GM12865 (cell line): ENCODE data around the gene PRKACB.
A peak's percentile ranks its signal among the peaks of the same experiment; 100 is the strongest.

ENCODE experiments used
- DNase-seq: peaks from one replicate; pipeline ENCODE4 v3.0.0; 2010; ENCODE audit warnings: low read depth
- H3K4me3 ChIP-seq: 2 replicates; pipeline ENCODE4 v1.5.1; 2011; ENCODE audit warnings: mild to moderate bottlenecking, low read depth, low read length, control low read depth
- CTCF ChIP-seq: IDR thresholded peaks from 2 replicates; pipeline ENCODE4 v1.5.1; 2011; ENCODE audit warnings: low read length, control low read depth, low read depth, inconsistent platforms; ENCODE audit not compliant: insufficient read depth; ENCODE audit errors: missing control alignments

Gene PRKACB

DNA sequence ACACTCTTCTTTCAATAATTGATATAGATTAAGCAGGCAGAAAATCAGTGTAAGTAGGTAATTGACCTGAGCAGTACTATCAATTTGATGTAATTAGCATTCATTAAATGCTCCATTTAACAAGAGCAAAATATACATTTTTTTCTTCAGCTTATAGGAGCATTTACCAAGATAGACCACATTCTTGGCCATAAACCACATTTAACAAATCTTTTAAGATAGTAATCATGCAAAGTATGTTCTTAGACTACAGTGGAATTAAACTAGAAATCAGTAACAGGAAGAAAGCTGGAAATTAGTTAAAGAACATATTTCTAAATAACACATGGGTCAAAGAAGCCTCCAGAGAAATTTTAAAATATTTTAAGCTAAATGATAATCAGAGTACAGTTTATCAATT lies 8.7 kb upstream of the PRKACB start:
- no peak for TF ChIP-seq CTCF
- DNase-seq: no peak
- no peak overlapping the region for H3K4me3 ChIP-seq

DNA sequence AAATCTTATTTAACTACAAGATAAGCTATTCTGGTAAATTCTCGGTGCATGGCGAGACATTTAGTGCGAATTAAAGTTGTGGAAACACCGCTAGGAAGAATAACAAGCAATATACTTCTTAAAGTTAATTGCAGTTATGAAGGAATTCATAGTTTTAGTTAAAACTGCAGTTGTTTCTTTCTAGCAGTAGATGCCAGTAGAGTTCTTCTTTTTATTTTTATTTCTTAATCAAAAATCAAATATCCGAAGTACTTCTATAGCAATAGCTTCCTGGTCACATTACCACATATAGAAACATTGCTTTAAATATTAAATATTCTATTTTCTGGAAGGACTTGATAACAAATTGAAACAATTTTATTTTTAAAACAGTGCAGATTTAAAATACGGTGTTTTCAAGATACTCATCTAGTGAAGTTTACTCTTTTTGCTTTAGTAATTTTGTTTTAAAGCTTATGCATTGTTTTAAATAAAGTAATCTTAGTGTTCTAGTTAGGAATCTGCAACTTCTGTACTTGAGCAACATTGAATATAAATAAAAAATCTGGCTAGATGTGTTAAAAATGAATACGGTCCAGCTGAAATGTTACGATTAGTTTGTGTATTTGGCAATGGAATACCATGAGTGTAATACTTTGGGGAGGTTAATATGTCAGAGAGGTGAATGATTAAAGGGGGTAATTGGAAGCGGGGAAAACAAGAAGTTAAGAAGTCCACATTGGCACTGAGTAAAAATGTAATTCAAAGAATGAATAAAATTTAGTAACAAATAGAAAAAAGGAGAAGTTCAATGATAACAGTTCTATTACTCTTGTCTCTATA lies 2.7 kb upstream of the PRKACB start:
- peak; percentile 32 for TF ChIP-seq CTCF
- no peak for DNase-seq
- H3K4me3 ChIP-seq: no peak overlapping the region

DNA sequence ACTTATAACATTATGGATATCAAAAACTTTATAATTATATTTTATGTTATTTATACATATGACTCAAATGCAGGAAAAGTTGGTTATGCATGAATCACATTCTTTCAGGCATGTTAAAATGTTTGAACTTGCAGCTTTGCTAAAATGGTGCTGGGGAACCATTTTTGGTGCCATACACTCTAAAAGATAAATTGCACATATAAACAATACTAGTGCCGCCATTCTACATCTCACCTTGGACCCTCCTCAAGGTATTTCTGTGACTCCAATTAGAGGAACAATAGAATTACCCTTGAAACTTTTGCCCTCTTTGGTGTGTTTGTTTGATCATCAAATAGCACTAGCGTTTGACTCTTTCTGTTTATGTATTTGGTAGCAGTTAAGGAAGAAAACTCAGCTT lies 997 bp downstream of the PRKACB start:
- H3K4me3 ChIP-seq: no peak overlapping the region
- TF ChIP-seq CTCF: no peak
- DNase-seq: no peak

DNA sequence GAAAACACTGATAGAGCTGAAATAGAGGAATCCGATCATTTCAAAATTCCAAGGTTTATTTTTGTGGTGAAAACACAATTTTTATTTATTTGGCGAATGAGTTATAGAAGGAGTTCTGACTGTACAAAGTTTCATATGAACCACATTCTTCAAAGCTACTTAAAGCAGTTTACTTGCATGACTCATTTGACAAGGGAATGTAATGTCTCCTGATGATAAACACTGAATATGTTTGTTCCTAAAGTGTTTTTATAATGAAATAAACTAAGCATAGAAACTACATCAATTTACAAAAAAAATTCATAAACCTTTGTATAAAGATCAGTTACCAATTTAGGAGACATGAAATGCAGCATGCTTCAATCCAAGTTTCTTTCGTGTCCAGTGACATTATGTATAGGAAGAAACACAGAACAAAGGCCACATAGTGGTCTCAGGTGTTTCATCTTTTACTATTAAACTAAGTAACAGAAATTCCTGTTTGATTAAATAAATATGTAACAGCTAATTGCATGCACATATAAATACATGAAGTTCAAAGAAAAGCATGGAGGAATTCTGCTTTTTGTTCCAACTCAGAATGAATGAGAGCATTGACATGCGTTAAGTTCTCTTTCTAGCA lies 2.5 kb downstream of the PRKACB start:
- H3K4me3 ChIP-seq: no peak overlapping the region
- DNase-seq: no peak
- TF ChIP-seq CTCF: no peak

DNA sequence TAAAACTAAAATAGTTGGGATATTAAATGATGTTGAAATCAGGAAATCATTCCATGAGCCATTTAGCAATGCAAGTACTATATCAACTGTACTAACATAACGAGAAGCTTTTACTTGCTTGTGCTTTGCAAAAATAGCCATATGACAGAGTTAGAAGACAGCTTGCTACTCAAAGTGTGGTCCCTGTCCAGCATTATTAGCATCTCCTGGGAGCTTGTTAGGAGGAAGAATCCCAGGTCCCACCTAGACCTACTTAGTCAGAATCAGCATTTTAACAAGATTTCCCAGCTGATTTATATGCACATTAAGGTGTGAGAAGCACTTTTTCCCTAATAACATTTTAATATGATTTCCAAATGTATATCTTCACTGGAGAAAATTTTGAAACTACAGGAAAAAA lies 4.7 kb downstream of the PRKACB start:
- no peak overlapping the region for H3K4me3 ChIP-seq
- no peak for DNase-seq
- no peak for TF ChIP-seq CTCF

DNA sequence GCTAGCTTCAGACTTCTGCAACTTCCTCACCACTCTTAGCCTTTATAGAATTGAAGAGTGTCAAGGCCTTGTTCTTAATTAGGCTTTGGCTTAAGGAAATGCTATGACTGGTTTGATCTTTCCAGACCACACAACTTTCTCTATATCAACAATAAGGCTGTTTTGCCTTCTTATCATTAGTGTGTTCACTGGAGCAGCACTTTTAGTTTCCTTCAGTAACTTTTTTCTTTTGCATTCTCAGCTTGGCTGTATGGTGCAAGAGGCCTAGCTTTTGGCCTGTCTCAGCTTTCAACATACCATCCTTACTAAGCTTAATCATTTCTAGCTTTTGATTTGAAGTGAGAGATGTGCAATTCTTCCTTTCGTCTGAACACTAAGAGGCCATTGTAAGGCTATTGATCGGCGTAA lies 8.6 kb downstream of the PRKACB start:
- no peak for TF ChIP-seq CTCF
- peak; percentile 70 for DNase-seq
- no peak overlapping the region for H3K4me3 ChIP-seq
